ENCODE data around the gene PCSK6. TPM values are rescaled to one million over a fixed set of nuclear protein-coding genes. Genes with fewer than 3 reads are reported as not detected.

PCSK6 gene
- total and polyA plus RNA-seq, 2 donors from 2014 or later: 3.8 to 7.3 TPM

DNA sequence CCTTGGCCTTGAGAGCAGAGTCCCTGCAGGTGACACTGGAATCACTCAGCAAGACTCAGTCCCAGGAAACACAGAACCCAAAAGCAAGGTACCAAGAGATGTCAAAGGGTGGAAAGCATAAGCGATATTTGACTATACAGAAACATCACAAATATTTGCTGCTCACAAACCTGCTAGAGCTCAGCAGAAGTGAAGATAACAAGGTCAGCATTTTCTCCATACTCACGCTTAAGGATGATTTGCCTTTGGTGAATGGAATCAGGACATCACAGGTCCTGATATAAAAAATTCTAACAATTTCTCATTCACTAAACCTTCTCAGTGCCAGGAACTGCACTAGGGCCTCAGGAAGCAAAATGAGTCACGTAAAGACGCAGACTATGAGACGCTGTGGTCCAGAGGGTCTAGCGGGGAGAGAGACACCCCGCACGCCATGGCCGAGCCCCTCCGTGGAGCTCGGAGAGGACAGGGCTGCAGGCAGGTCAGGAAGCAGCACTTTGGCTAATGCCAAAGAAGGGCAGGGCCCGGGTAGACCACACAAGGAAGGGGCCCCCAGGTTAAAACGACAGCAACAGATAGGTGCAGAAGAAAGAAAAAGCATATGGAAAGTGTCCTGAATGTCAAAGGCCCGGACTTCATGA lies 10.7 kb downstream of the PCSK6 start:
- peak in 1 of 5 donors; percentile 58 for DNase-seq
- FAIRE-seq: no peak
- H3K27ac ChIP-seq (ENCODE audit: low read depth in 2 of 2, low read length in 2 of 2): no peak overlapping the region
- H3K4me3 ChIP-seq (ENCODE audit: low read length in 3 of 3): no peak overlapping the region
- peaks cover 0 to 4% (median 4%) of the 10 kb centered on the region in 3 donors for H3K4me1 ChIP-seq (ENCODE audit: control insufficient read depth in 2 of 3, insufficient read depth in 2 of 3, low read depth in 1 of 3, low read length in 3 of 3)
- no peaks in the 10 kb centered on the region for H3K27me3 ChIP-seq (ENCODE audit: control insufficient read depth, insufficient read depth, low read length)
- H3K9ac ChIP-seq (ENCODE audit: low read length in 3 of 3): no peak overlapping the region
- intact Hi-C loops (cut with DNase I): no loop called here
- no peak for TF ChIP-seq CTCF (IDR thresholded peaks at IDR 0.05; ENCODE audit: borderline replicate concordance, extremely low read depth, insufficient read depth)
- H3K9me3 ChIP-seq (ENCODE audit: control insufficient read depth in 2 of 3, insufficient read depth in 1 of 3, low read length in 3 of 3): no peaks in the 10 kb centered on the region
- no peaks in the 10 kb centered on the region for H3K36me3 ChIP-seq (ENCODE audit: control insufficient read depth in 2 of 3, insufficient read depth in 3 of 3, low read length in 3 of 3)

DNA sequence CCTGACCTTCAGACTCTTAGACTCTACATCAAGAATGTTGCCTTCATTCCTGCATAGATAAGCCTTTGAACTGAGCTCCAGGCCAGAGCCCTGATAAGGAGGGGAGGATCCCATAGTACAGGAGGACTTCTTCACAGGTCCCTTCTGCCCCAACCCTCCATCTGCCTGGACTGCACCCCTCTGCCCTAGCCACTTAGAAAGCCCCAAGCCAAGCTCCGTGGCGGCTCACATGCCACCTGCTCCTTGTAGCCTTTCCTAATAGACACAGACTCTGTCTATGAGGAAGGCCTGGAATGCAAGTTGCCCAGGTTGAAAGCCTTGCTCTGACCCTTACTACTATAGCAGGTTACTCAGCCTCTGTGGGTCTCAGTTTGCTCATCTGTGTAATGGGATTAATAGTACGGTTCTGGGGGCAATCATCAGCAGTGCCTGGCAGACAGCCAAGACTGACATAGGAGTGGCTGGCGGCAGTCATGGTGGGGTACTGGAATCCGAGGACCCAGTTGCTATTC lies 11.6 kb downstream of the PCSK6 start:
- no peak for TF ChIP-seq CTCF (IDR thresholded peaks at IDR 0.05; ENCODE audit: borderline replicate concordance, extremely low read depth, insufficient read depth)
- Histone ChIP-seq H3K9me3 (ENCODE audit: control insufficient read depth in 2 of 3, insufficient read depth in 1 of 3, low read length in 3 of 3) (no peaks in the 10 kb centered on the region), H3K27ac (ENCODE audit: low read depth in 2 of 2, low read length in 2 of 2) (no peak overlapping the region), H3K4me1 (ENCODE audit: control insufficient read depth in 2 of 3, insufficient read depth in 2 of 3, low read depth in 1 of 3, low read length in 3 of 3) (peaks cover 0 to 2% (median 0%) of the 10 kb centered on the region in 3 donors), H3K36me3 (ENCODE audit: control insufficient read depth in 2 of 3, insufficient read depth in 3 of 3, low read length in 3 of 3) (no peaks in the 10 kb centered on the region), H3K9ac (ENCODE audit: low read length in 3 of 3) (no peak overlapping the region), H3K4me3 (ENCODE audit: low read length in 3 of 3) (no peak overlapping the region), H3K27me3 (ENCODE audit: control insufficient read depth, insufficient read depth, low read length) (no peaks in the 10 kb centered on the region)
- FAIRE-seq: no peak
- intact Hi-C loops (cut with DNase I): no loop called here
- no peak for DNase-seq

- Histone ChIP-seq H3K9me3 (ENCODE audit: control insufficient read depth in 2 of 3, insufficient read depth in 1 of 3, low read length in 3 of 3) (no peaks in the 10 kb centered on the region), H3K27me3 (ENCODE audit: control insufficient read depth, insufficient read depth, low read length) (no peaks in the 10 kb centered on the region), H3K9ac (ENCODE audit: low read length in 3 of 3) (no peak overlapping the region), H3K4me1 (ENCODE audit: control insufficient read depth in 2 of 3, insufficient read depth in 2 of 3, low read depth in 1 of 3, low read length in 3 of 3) (no peaks in the 10 kb centered on the region), H3K36me3 (ENCODE audit: control insufficient read depth in 2 of 3, insufficient read depth in 3 of 3, low read length in 3 of 3) (no peaks in the 10 kb centered on the region), H3K27ac (ENCODE audit: low read depth in 2 of 2, low read length in 2 of 2) (no peak overlapping the region), H3K4me3 (ENCODE audit: low read length in 3 of 3) (no peak overlapping the region)
- no peak for TF ChIP-seq CTCF (IDR thresholded peaks at IDR 0.05; ENCODE audit: borderline replicate concordance, extremely low read depth, insufficient read depth)
- no peak for FAIRE-seq
- intact Hi-C loops (cut with DNase I): no loop called here
- peak in 1 of 5 donors; percentile 26 for DNase-seq
Measured at GRCh38 chr15:101476756-101477155, 12.8 kb downstream of the PCSK6 start.
